ENCODE results near the gene MIS12.

DNA sequence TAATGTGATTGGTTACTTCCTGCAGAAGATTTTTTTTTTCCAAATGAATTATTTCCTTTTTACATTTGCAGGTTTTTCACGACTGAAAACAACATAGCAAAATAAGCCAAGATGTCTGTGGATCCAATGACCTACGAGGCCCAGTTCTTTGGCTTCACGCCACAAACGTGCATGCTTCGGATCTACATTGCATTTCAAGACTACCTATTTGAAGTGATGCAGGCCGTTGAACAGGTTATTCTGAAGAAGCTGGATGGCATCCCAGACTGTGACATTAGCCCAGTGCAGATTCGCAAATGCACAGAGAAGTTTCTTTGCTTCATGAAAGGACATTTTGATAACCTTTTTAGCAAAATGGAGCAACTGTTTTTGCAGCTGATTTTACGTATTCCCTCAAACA lies 2.4 kb downstream of the MIS12 start:
- TF ChIP-seq EZH2 (IDR thresholded peaks at IDR 0.05) (no peak), POLR2AphosphoS5 (IDR thresholded peaks at IDR 0.05; ENCODE audit: borderline replicate concordance, low read depth, low read length) (no peak)

Data from SK-N-MC (cell line).